Measurements from ENCODE around the gene CDH23. TPM values are rescaled to one million over a fixed set of nuclear protein-coding genes. Genes with fewer than 3 reads are reported as not detected.

CDH23 gene
- total and polyA plus RNA-seq, 10 of the 15 experiments (the other 5 are each of a cell fraction or from before 2014, with no cell fraction given): 0.09 to 0.40 (median 0.15) TPM; not detected in 1

DNA sequence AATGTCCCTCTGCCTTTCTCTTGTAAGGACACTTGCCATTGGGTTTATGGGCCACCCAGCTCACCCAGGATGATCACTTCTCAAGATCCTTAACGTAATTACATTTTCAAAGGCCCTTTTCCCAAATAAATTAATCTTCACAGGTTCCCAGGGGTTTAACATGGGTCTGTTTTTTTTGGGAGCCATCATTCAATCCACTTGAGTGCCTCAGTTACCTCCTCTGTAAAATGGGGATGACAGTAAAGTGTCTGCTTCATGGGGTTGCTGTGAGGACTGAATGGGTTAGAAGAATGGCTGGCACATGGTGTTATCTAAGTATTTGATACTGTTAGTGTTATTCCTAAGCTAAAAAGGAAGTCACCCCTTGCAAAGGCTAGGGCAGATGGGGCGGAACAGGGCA, 315.4 kb downstream of the CDH23 start:
- CTCF ChIA-PET: interaction anchor here (0.8 to 5.3 kb wide), 10 partner anchors 12 to 337 kb away, joined by 3 to 25 read pairs (median 3); no protein-coding TSS in a partner anchor

More for the DNA sequence above, 315.4 kb downstream of the CDH23 start:
- 42% methylated on average over 2 of the region's 2 CpGs for WGBS (ENCODE audit: insufficient coverage, insufficient replicate concordance, low lambda C conversion rate, missing lambda C conversion rate)
- BruUV-seq (replicated peaks): no TSS peak
- ChIA-PET POLR2A (interaction anchor here (0.5 kb wide), 1 partner anchor 216 kb away, joined by 3 read pairs; no protein-coding TSS in a partner anchor), RAD21 (ENCODE audit: unreplicated experiment) (interaction anchor here (0.6 to 1.4 kb wide), 5 partner anchors 100 to 397 kb away, joined by 3 read pairs; no protein-coding TSS in a partner anchor), SMC1A (ENCODE audit: uncharacterized antibody, unreplicated experiment) (interaction anchor here (0.9 to 2.2 kb wide), 3 partner anchors 14 to 47 kb away, joined by 3 to 9 read pairs (median 4); no protein-coding TSS in a partner anchor)
- Histone ChIP-seq H3K4me3 (no peak overlapping the region), H3K9ac (ENCODE audit: control insufficient read depth, insufficient read depth, low read length) (no peak overlapping the region), H3K79me2 (ENCODE audit: control insufficient read depth, insufficient read depth, low read length) (no peaks in the 10 kb centered on the region), H2AFZ (ENCODE audit: control insufficient read depth, low read depth, low read length) (no peak overlapping the region), H3K9me3 (replicated peaks; ENCODE audit: control insufficient read depth, insufficient read depth, low read length) (no peaks in the 10 kb centered on the region), H3K36me3 (ENCODE audit: control insufficient read depth in 2 of 2, insufficient read depth in 2 of 2, low read length in 1 of 2) (no peaks in the 10 kb centered on the region), H3K27me3 (replicated peaks in 1 of 2; ENCODE audit: control insufficient read depth in 2 of 2, insufficient read depth in 2 of 2, low read length in 1 of 2) (no peaks in the 10 kb centered on the region), H4K20me1 (ENCODE audit: control insufficient read depth, insufficient read depth) (no peaks in the 10 kb centered on the region), H3K4me1 (ENCODE audit: control insufficient read depth, insufficient read depth, low read length) (peaks cover 26% of the 10 kb centered on the region), H3K4me2 (ENCODE audit: control insufficient read depth, insufficient read depth) (no peak overlapping the region), H3K27ac (ENCODE audit: control insufficient read depth, insufficient read depth) (no peak overlapping the region)
- in situ Hi-C loops (cut with MboI) (no loop called here), intact Hi-C loops (cut with micrococcal nuclease; ENCODE audit: unreplicated experiment) (no loop called here)
- TF ChIP-seq NR2C1 (IDR thresholded peaks at IDR 0.05) (no peak), LARP7 (IDR thresholded peaks at IDR 0.05) (no peak), POLR2AphosphoS5 (IDR thresholded peaks at IDR 0.05; ENCODE audit: low read length) (no peak), ZNF622 (IDR thresholded peaks at IDR 0.05) (no peak), ZZZ3 (IDR thresholded peaks at IDR 0.05; ENCODE audit: control insufficient read depth, insufficient read length, low read depth) (no peak), RAD51 (IDR thresholded peaks at IDR 0.05) (no peak), ETV6 (conservative IDR thresholded peaks at IDR 0.05 in 1 of 2, IDR thresholded peaks at IDR 0.05 in 1 of 2; ENCODE audit: borderline replicate concordance in 1 of 2, low read depth in 1 of 2) (no peak), WRNIP1 (IDR thresholded peaks at IDR 0.05; ENCODE audit: borderline replicate concordance, low read depth, low read length) (no peak)
- TF ChIP-seq, protein P1, sequence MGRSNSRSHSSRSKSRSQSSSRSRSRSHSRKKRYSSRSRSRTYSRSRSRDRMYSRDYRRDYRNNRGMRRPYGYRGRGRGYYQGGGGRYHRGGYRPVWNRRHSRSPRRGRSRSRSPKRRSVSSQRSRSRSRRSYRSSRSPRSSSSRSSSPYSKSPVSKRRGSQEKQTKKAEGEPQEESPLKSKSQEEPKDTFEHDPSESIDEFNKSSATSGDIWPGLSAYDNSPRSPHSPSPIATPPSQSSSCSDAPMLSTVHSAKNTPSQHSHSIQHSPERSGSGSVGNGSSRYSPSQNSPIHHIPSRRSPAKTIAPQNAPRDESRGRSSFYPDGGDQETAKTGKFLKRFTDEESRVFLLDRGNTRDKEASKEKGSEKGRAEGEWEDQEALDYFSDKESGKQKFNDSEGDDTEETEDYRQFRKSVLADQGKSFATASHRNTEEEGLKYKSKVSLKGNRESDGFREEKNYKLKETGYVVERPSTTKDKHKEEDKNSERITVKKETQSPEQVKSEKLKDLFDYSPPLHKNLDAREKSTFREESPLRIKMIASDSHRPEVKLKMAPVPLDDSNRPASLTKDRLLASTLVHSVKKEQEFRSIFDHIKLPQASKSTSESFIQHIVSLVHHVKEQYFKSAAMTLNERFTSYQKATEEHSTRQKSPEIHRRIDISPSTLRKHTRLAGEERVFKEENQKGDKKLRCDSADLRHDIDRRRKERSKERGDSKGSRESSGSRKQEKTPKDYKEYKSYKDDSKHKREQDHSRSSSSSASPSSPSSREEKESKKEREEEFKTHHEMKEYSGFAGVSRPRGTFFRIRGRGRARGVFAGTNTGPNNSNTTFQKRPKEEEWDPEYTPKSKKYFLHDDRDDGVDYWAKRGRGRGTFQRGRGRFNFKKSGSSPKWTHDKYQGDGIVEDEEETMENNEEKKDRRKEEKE (IDR thresholded peaks at IDR 0.05): no peak
- ATAC-seq (no peak), DNase-seq (ENCODE audit: low read depth, low spot score) (no peak), FAIRE-seq (no peak)

Data from GM12878 (cell line).